Measurements from ENCODE around the gene EPAS1. TPM values are rescaled to one million over a fixed set of nuclear protein-coding genes. Genes with fewer than 3 reads are reported as not detected.

The EPAS1 gene
- total and polyA plus RNA-seq, 2 of the 13 experiments (the other 11 are each of a cell fraction or from before 2014, with no cell fraction given): 47.1 to 182 TPM

DNA sequence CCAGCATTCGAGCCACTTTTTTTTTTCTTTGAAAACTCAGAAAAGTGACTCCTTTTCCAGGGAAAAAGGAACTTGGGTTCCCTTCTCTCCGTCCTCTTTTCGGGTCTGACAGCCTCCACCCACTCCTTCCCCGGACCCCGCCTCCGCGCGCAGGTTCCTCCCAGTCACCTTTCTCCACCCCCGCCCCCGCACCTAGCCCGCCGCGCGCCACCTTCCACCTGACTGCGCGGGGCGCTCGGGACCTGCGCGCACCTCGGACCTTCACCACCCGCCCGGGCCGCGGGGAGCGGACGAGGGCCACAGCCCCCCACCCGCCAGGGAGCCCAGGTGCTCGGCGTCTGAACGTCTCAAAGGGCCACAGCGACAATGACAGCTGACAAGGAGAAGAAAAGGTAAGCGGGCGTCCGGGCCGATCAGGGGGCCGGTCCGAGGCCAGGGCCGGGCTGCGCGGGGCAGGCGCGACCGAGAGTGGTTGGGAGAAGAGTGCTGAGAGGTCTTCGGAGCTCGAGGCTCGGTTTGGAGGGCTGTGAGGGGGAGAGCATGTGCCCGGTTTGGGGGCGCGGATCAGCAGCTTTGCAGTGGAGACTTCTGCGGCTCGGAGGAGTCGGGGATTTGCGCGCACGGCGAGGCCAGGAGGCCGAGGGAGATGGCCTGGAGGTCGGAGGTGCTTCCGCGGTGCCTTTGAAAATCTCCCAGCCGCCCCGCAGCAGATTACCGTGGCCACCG, 502 bp downstream of the EPAS1 start (continued):
- TF ChIP-seq PITX1 (CRISPR knock-in tag; IDR thresholded peaks at IDR 0.05) (no peak; the same call in none of the 2 replicates), HNRNPLL (IDR thresholded peaks at IDR 0.05; ENCODE audit: low read depth, low read length, poor library complexity, severe bottlenecking) (peak; percentile 59), ARID2 (CRISPR knock-in tag; IDR thresholded peaks at IDR 0.05; ENCODE audit: borderline replicate concordance) (peak; percentile 3; the same call in 1 of the 2 replicates), ZEB1 (IDR thresholded peaks at IDR 0.05; ENCODE audit: insufficient replicate concordance, low read depth) (peak; percentile 96), REST (IDR thresholded peaks at IDR 0.05; ENCODE audit: borderline replicate concordance in 1 of 2, low read depth in 1 of 2, low read length in 2 of 2) (no peak), ATF1 (CRISPR knock-in tag; IDR thresholded peaks at IDR 0.05) (no peak), ZNF703 (CRISPR knock-in tag; IDR thresholded peaks at IDR 0.05; ENCODE audit: borderline replicate concordance) (no peak), GPN1 (CRISPR knock-in tag; IDR thresholded peaks at IDR 0.05; ENCODE audit: borderline replicate concordance) (no peak), PREB (CRISPR knock-in tag; IDR thresholded peaks at IDR 0.05) (no peak), PHF21A (CRISPR knock-in tag; IDR thresholded peaks at IDR 0.05) (0 out of 2 replicates have a peak, but pooled peaks have one; percentile 32), MXD4 (CRISPR knock-in tag; IDR thresholded peaks at IDR 0.05) (peak; percentile 44; the same call in 1 of the 2 replicates)
- TF ChIP-seq, protein P1, sequence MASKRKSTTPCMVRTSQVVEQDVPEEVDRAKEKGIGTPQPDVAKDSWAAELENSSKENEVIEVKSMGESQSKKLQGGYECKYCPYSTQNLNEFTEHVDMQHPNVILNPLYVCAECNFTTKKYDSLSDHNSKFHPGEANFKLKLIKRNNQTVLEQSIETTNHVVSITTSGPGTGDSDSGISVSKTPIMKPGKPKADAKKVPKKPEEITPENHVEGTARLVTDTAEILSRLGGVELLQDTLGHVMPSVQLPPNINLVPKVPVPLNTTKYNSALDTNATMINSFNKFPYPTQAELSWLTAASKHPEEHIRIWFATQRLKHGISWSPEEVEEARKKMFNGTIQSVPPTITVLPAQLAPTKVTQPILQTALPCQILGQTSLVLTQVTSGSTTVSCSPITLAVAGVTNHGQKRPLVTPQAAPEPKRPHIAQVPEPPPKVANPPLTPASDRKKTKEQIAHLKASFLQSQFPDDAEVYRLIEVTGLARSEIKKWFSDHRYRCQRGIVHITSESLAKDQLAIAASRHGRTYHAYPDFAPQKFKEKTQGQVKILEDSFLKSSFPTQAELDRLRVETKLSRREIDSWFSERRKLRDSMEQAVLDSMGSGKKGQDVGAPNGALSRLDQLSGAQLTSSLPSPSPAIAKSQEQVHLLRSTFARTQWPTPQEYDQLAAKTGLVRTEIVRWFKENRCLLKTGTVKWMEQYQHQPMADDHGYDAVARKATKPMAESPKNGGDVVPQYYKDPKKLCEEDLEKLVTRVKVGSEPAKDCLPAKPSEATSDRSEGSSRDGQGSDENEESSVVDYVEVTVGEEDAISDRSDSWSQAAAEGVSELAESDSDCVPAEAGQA (IDR thresholded peaks at IDR 0.05; ENCODE audit: low read depth): no peak
- TF ChIP-seq, protein P1 (CRISPR knock-in tag; IDR thresholded peaks at IDR 0.05; ENCODE audit: borderline replicate concordance): no peak
- TF ChIP-seq, protein P2, sequence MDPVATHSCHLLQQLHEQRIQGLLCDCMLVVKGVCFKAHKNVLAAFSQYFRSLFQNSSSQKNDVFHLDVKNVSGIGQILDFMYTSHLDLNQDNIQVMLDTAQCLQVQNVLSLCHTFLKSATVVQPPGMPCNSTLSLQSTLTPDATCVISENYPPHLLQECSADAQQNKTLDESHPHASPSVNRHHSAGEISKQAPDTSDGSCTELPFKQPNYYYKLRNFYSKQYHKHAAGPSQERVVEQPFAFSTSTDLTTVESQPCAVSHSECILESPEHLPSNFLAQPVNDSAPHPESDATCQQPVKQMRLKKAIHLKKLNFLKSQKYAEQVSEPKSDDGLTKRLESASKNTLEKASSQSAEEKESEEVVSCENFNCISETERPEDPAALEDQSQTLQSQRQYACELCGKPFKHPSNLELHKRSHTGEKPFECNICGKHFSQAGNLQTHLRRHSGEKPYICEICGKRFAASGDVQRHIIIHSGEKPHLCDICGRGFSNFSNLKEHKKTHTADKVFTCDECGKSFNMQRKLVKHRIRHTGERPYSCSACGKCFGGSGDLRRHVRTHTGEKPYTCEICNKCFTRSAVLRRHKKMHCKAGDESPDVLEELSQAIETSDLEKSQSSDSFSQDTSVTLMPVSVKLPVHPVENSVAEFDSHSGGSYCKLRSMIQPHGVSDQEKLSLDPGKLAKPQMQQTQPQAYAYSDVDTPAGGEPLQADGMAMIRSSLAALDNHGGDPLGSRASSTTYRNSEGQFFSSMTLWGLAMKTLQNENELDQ (CRISPR knock-in tag; IDR thresholded peaks at IDR 0.05; ENCODE audit: borderline replicate concordance): no peak
